Pons (tissue), 1 donor: ENCODE data around the gene ERP29.
"Not testable (repeated sequence)": the region's sequence is repeated elsewhere in the genome, so short reads cannot be mapped to it uniquely, and the experiment has no call there.

Experiments used
- DNase-seq: peaks from one replicate; pipeline ENCODE4 v3.0.0-alpha.2; 2016; ENCODE audit warnings: low spot score

The ERP29 gene

DNA sequence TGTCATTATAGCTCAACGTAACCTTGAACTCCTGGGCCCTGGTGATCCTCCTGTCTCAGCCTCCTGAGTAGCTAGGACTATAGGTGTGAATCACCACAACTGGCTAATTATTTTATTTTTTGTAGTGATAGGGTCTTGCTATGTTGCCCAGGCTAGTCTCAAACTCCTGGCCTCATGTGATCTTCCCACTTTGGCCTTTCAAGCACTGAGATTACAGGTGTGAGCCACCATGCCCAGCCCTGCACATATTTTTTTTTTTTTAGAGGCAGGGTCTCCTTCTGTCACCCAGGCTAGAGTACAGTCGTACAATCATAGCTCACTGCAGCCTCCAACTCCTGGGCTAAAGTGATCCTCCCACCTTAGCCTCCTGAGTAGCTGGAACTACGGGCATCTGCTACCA is 9.2 kb upstream of the ERP29 start:
- DNase-seq: no peak

DNA sequence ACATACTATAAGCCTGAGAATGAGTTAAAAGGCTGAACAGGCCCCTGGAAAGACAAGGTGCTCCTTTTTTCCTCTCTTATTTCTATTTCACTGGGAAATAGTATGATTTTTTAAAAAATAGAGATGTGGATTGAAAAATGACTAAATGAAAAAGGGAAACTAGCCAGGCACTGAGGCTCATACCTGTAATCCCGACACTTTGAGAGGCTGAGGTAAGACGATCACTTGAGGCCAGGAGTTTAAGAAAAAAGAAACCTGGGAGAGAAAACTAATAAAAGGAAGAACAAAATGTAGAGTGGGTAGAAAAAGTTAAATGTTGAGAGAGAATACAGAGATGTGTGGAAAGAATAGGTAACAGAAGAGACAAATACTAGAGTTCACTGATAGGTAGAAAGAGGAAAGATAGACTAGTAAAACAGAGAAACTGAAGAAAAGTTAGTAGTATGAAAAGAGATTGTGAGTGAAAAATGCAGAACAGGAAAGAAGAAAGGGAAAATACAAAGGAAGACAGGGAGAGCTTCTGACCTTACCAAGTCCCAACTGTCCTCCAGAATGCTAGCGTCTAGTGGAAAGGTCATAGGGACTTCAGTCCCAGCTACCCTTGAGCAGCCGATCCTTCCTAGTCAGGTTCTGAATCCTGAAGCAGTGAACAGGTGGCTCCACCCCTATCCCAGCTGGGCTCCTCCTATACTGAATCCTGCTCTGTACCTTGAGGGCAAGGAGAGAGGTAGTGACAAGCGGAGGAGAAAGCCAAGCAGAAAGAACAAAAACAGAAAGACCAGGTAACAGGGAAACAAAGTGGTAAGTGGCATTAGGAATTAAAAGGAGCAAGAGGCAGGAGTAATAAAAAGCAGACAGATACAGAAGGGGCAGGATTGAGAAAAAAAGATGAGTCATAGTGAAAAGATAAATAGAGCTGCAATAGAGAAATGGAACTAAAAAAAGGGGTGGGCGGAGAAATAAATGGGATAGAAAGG is 7.5 kb upstream of the ERP29 start:
- no peak for DNase-seq

DNA sequence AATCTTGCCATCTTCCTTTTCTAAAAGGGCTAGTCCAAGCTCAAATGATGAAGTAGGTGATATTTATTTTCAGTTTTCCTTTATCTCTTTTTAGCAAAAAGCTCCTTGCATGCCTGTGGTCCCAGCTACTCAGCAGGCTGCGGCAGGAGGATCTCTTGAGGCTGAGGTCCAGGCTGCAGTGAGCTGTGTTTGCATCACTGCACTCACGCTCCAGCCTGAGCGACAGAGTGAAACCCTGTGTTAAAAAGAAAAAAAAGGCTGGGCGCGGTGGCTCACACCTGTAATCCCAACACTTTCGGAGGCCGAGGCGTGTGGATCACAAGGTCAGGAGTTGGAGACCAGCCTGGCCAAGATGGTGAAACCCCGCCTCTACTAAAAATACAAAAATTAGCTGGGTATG is 5.3 kb upstream of the ERP29 start:
- no peak for DNase-seq

DNA sequence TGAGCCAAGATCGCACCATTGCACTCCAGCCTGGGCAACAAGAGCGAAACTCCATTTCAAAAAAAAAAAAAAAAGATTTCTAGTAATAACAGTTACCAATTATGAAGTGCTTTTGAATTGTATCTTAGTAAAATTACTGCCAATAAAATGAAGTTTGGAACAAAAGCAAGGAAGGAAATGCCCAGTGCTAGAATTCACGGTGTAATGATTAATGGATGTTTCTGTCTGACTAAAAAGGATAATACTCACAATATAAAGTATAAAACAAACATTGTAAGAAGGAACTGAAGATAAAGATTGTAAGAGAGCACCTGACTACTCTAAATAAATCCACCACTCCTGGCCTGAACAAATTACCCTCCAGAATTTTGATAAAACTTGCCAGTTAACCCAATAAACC is 4.3 kb upstream of the ERP29 start:
- DNase-seq: no peak

DNA sequence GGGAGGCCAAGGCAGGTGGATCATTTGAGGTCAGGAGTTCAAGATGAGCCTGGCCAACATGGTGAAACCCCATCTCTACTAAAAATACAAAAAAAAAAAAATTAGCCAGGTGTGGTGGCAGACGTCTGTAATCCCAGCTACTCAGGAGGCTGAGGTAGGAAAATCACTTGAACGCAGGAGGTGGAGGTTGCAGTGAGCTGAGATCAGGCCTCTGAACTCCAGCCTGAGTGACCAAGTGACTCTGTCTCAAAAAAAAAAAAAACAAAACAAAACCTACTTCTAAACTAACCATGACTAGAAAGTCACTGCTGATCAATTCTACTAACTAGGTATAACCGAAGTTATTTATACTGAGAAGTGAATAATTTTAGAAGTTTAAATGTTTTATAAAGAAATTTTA is 3.6 kb upstream of the ERP29 start:
- not testable (repeated sequence) for DNase-seq

DNA sequence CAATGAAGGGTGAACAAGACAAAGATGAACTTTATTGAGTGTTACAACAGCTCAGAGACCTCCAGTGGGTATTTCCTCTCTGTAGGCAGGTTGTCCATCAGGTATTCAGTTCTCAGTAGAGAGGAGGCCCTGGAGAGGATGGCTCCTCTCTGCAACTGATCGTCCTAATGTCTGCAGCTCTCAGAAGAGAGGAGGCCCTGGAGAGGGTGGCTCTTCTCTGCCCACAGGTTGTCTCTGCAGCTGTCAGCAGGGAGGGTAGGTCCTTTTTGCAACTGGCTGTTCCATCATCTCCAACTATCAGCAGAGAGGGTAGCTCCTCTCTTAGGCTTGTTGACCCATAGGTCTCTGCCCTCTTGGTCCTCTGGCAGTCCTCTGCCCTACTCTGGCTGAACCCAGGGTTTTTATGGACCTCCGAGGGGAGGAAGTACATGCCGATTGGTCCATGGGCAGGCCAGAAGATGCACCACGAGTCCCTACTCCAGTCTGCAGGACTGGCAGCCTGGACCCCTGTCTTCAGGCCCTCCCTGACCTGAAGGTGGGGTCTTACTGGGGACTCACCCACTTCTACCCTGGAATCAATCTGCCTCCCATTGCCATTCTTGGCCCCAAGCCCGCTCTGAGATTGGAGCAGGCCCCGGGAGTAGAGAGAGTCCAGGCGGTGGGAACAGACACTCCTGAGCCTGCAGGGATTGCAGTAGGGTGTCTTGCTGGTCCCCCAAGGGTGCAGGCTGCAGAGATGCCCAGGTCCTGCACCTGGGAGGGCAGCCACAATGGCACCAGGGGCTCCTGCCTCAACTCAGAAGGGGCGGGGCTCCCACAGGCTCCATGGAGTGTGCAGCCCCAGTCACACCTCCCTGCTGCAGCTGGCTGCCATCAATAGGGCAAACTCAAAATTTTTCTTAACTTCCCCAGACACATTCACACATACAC is 2.5 kb upstream of the ERP29 start:
- DNase-seq: no peak

DNA sequence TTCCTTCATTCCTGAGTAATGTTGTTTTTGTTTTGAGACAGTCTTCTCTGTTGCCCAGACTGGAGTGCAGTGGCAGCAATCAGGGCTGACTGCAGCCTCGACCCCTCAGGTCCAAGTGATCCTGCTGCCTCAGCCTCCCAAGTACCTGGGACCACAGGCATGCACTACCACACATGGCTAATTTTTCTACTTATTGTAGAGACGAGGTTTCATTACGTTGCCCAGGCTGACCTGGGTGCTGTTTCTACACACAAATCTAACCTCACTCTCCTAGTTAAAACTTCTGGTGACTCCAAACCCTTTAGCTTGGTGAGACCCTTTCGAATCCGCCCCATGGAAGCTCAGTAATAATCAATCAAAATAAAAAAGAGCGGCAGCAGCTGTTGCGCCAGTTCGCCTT is 1.5 kb upstream of the ERP29 start:
- no peak for DNase-seq

DNA sequence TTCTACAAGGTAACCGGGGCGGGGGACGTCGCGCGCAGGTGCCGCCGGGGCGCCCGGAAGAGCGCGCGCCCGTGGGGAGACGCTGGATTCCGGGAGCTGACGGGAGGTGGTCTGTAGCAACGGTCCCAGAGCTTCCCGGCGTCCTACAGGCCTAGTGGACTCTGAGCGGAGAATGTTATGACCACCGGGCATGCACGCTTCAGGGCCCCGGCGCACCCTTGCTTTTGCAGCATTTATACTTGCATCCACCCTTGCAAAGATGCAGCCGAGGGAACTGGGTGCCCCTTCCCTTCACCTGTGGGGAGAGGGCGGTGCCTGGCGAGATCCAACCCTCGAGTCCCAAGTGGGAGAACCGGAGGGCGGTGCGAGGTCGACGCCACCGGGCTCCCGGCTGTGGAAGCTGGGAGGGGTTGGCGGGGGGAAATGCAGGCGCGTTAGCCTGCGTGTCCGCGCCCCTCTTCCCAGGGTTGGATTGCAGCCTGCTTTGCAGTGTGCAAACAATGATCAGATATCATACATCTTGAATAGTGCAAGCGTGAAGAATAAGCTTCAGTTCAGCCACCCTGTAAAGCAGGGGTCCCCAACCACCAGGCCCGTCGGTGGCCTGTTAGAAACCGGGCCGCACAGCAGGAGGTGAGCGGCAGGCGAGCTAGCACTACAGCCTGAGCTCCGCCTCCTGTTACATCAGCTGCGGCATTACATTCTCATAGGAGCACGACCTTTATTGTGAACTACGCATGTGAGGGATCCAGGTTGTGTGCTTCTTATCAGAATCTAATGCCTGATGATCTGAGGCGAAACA is 576 bp downstream of the ERP29 start:
- peak; percentile 59 for DNase-seq

DNA sequence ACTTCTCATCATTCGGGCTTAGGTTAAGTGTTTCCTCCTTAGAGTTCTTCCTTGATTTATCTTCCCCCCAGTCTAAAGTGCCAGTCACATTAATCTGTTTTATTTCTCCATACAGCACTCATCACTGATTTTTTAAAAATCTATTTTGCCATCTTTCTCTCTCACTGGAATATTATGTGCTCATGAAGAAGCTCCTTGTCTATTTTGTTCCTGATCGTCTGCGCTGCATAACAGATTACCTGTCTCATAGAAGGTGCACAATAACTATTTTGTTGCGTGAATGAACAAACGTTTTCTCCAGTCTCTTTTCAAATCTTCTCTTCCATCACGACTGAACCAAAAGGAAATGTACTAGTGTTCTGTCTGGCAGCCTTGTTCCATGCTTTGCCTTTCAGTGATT is 2.7 kb downstream of the ERP29 start:
- DNase-seq: no peak

DNA sequence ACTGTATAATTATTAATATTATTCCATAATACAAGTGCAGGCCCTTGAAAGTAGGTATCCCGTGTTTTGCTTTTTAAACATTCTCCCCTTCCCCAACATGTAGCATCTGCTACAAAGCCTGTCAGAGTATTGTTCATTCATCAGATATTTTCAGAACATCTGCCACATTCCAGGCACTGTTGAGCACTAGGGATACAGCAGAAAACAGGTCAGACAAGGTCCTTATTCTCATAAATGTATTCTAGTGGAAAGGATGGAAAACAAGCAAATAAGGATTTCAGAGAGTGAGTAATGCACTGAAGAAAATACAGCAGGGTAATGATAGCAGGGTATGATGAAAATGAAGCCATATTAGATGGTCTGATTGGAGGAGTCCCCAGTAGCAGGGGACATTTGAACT is 3.8 kb downstream of the ERP29 start:
- no peak for DNase-seq

DNA sequence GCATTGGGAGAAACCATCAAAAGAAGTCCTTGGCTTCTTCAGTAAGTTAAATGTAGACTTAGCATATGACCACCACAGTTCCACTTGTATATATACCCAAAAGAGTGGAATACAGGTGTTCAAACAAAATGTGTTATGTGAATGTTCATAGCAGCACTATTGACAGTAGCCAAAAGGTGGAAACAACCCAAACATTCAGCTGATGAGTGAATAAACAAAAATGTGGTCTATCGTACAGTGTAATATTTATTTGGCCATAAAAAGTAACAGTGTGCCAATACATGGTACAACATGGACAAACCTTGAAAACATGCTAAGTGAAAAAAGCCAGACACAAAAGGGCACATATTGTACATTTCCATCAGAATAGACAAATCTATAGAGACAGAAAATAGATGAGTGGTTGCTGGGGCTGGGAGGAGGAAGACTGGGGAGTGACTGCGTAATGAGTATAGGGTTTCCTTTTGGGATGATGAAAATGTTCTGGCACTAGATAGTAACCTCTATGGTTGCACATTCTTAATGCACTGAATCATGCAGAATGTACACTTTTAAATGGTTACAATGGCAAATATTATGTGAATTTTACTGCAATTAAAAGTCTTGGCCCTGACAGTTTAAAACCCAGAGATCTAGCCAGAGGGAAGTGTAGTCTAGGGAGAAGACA is 5.5 kb downstream of the ERP29 start:
- DNase-seq: no peak

DNA sequence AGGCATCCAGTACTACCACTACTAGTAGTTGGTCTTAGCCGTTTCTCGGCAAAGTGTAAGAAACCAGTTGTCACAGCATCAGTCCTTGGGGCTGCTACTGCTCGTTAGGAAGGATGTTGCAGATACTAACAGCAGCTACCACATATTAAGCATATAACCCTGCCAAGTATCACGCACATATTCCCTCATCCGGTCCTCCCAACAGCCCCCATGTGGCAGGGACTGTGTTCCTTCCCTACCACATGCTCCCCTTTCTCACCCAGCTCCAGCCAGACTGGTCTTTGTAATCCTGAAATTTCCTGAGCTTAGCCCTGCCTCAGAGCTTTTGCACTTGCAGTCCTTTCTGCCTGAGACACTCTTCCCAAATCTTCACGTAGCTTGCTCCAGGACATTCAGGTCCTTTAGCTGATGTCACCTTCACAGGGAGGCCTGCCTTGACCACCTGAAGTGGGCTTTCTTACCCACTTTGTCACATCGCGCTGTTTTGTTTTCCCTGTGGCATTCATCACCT is 7.8 kb downstream of the ERP29 start:
- DNase-seq: no peak

DNA sequence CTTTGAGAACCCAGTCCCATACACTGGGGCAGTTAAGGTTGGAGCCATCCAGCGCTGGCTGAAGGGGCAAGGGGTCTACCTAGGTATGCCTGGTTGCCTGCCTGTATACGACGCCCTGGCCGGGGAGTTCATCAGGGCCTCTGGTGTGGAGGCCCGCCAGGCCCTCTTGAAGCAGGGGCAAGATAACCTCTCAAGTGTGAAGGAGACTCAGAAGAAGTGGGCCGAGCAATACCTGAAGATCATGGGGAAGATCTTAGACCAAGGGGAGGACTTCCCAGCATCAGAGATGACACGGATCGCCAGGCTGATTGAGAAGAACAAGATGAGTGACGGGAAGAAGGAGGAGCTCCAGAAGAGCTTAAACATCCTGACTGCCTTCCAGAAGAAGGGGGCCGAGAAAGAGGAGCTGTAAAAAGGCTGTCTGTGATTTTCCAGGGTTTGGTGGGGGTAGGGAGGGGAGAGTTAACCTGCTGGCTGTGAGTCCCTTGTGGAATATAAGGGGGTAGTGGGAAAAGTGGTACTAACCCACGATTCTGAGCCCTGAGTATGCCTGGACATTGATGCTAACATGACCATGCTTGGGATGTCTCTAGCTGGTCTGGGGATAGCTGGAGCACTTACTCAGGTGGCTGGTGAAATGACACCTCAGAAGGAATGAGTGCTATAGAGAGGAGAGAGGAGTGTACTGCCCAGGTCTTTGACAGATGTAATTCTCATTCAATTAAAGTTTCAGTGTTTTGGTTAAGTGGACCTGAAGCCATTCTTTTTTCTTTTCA is 9.2 kb downstream of the ERP29 start:
- no peak for DNase-seq

DNA sequence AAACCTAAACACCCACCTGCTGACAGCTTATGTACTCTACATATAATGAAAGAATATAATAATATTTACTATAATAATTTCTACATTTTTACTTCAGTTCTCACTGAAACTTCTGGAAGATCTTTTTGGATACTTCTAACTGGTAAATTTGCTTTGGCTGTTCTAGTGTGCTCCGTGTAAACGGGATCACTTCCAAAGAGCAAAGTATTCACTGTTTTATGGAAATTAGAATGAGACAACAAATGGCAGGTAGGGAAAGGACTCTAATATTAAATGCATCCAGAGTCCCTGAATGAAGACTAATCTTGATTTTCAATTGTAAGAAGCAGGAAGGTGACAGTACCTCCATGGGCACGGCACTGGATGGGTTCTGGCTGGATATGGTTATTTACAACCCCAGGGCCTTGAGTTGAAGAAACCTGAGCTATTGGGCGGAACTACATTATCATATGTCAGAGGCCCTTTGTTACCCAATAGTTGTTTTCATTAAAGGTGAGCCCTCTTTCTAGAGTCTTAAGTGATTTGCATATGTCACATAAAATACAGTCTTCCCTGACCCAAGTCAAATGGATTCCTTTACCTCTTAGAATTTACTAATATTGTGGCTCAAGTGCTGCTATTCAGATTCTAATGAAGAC is 10.7 kb downstream of the ERP29 start:
- DNase-seq: no peak

DNA sequence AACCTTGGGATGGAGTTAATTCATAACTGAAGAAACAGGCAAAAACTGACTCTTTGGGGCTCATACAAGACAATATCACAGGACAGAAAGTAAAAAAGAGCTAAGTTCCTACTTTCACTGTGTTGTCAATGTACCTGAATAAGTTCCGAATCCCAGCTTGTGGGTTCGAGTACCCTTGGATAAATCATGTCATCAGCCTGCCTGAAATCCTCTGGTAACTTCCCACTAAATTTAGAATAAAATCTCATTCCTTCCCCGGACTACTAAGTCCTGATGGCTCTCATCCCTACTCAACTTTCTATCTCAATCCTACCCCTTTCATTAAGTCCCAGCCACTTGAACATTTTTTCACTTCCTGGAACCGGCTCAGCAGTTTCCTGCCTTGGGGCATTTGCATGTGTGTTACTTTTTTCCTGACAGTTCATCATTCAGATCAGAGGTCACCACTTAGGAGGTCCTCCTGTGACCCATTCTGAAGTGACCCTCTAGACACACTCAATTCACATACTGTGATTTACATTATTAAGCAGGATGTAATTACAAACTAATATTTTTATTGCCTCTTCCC is 12.7 kb downstream of the ERP29 start:
- no peak for DNase-seq

DNA sequence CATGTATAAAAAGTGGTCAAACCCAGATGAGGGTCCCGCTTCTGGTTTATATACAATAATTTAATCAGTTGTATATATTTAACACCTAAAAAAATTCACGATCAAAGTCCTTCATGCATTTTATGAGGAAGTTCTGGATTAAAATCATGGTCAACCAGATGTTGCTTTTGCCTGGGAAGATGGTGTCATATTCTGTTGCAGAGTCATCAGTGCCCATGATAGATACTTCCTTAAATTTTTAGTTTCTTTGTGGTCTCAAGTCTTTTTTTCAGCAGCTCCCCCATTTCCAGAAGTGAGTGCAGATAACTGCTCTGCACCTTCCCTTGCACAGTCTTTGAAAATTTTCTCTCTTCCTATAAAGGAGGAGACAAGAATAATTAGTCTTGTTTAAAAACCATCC is 16.1 kb downstream of the ERP29 start:
- DNase-seq: no peak

DNA sequence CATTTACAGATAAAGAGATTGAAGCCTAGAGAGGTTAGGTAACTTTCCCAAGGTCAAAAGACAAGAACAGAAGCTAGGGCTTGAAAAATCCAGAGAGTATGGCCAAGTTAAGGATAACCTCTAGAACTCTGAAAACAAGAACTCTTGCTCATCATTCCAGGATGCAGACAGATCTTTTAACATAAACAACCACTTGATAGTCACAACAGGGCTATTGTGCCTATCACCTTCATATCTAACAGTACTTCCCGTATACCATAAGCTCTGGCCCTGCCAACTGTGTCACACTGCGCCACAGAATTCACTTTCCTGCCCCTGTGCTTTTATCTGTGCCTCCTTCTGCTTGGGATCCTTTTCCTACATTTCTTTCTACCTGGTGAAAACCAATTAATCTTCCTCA is 18.2 kb downstream of the ERP29 start:
- DNase-seq: no peak

DNA sequence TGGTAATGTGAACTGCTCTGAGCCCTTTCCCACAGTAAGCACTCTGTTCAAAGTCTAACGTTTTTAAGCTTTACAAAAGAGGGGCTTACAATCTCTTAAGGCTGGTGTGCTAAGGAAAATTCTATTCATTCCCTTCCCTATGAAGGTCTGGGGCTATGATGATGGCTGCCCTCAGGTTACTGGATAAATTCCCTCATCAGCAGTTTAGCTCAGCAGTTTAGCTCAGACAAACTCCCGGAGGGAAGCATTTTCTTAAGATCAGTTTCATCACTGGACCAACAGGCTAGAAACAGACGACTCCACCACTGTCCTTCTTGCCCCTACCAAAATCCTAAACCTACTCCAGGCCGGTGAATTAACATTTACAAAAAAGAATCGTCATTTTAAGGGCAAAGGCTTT is 19.1 kb downstream of the ERP29 start:
- no peak for DNase-seq

DNA sequence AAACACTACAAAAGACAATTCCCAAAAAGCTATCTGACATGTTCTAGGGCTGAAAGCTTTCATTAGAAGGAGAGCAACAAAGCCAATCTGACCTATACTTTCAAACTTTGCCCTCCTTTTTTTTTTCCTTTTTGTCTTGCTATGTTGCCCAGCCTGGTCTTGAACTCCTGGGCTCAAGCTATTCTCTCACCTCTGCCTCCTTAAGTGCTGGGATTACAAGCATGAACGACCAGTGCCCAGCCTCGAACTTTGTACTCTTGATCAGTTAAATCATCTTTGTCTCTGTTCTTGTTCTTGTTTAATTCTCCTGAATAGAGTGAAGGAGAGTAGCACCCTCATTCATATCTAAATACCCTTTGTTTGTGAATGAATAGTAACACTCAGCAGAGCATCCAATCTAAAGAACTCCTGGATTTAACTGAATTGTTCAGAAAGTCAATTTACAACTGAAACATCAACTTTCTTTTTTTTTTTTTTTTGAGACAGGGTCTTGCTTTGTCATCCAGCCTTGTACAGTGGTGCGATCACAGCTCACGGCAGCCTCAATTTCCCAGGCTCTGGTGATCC is 22.1 kb downstream of the ERP29 start:
- no peak for DNase-seq
